GM18499 (cell line): ENCODE data around the gene RPH3AL.

Source experiments
- ATAC-seq: cut with Tn5 transposase; IDR thresholded peaks from one replicate; pipeline ENCODE4 v1.9.1; 2021; ENCODE audit warnings: moderate number of reproducible peaks; ENCODE audit not compliant: insufficient read depth, unreplicated experiment

Gene RPH3AL, protein sequence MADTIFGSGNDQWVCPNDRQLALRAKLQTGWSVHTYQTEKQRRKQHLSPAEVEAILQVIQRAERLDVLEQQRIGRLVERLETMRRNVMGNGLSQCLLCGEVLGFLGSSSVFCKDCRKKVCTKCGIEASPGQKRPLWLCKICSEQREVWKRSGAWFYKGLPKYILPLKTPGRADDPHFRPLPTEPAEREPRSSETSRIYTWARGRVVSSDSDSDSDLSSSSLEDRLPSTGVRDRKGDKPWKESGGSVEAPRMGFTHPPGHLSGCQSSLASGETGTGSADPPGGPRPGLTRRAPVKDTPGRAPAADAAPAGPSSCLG

DNA sequence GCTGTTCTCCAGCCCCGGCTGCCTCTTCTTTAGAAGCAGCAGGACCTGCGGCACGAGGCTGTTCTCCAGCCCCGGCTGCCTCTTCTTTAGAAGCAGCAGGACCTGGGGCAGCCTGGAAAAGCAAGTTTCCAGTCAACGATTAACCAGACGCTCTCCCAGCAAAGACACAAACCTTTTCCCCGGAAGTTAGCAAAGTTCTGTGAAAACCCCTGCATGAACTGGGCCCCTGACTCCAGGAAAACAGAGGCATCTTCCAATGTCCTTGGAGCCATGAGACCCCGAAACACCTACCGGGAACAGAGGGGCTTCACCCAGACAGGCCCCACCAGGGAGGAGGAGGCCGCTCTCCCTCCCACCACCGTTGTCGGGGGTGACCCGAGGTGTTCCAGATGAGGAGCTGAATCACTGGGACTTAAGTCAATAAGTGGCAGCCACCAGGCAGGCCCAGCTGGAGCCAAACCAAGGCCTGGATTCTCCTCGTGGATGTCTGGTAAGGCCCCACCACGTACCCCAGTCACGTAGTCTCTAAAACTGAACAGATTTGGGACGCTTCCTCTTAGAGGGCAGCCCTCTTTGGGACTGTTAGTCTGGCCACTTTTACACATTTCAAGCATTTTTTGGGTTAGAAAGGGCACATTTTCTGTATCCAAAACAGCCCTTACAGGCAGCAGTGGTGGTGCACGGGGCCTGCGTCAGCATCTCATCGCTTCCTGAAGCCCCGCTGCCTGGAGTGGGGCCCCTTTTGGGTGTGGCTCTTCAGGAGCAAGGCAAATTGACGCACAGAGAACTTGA, at the start of gene RPH3AL:
Gene RPH3AL, minus strand, starts transcription at position 387 of the 792 bp plus-strand sequence. CDS start 25,264 bp downstream, outside the sequence.
- ATAC-seq: no peak

DNA sequence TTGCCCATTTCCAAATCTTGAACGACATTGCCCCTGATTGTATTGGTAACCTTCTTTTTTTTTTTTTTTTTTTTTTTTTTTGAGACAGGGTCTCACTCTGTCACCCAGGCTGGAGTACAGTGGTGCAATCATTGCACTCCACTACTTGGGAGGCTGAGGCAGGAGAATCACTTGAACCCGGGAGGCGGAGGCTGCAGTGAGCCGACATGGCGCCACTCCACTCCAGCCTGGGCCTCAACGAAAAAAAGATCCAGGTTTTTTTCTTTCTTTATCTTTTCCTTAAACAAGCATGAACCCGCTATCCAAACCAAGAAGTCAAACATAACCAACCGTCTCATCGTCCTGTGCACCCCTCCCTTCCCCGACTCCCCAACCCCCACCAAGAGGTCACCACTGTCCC, 47.6 kb upstream of the RPH3AL start:
- ATAC-seq: no peak

DNA sequence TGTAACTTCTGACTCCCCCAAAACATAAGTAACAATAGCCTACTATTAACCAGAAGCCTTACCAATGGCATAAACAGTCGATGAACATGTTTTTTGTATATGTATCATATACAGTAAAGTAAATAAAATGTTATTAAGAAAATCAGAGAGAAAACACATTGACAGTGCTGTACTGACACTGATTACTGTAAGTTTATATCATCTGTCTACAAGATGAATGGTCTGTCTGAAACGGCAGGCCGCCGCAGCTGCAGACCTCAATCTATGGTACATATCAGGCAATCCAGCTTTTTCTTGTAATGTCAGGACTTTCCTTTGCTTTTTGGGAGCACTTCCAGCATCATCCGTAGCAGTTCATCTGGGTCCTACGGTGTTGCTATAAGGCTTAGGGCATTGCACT, 44.2 kb upstream of the RPH3AL start:
- no peak for ATAC-seq

DNA sequence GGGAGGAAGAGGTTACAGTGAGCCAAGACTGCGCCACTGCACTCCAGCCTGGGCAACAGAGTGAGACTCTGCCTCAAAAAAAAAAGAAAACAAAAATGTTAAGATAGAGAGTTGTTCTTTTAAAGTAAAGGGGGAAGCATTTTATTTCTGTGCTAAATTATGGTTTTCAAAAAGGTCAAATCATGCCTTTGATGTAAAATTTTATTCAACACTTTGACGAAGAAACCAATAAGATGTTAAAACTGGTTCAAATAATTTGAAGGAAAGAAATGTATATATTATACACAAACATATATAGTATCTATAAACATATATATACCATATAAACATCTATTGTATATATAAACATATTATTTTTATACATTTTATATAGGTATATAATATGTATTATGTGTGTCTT, 43.4 kb upstream of the RPH3AL start:
- ATAC-seq: no peak

DNA sequence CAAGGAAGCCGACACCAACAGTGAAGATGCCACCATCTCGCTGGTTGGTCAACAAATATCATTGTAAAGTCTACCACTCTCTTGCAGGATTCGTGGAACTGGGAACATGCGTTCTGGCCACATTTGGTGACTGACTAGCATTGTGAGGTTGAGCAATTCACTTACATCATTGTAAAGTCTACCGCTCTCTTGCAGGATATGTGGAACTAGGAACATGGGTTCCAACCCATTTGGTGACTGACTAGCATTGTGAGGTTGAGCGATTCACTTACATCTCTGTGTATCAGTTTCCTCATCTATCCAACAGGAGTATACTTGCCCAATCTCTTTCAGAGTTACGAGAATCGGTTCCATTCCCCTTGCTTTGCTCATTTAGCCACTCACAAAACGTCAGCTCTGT, 42.6 kb upstream of the RPH3AL start:
- ATAC-seq: no peak

DNA sequence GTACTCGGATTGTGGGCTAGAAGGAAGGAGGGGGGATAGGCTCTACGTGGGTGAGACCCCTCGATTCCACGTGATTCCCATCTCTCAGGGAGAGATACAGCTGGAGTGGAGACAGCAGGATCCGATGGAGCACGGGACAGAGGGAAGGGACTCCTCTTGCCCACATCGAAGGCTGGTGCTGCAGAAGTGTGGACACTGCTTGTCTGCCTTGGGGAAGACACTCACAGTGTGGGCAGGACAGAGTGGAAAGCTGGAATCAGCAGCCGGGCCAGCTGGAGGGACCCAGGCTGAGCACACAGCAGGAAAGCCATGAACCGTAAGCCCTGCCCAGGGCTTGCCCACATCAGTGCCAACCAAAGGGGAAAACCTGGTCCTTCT, 42.1 kb upstream of the RPH3AL start:
- no peak for ATAC-seq

DNA sequence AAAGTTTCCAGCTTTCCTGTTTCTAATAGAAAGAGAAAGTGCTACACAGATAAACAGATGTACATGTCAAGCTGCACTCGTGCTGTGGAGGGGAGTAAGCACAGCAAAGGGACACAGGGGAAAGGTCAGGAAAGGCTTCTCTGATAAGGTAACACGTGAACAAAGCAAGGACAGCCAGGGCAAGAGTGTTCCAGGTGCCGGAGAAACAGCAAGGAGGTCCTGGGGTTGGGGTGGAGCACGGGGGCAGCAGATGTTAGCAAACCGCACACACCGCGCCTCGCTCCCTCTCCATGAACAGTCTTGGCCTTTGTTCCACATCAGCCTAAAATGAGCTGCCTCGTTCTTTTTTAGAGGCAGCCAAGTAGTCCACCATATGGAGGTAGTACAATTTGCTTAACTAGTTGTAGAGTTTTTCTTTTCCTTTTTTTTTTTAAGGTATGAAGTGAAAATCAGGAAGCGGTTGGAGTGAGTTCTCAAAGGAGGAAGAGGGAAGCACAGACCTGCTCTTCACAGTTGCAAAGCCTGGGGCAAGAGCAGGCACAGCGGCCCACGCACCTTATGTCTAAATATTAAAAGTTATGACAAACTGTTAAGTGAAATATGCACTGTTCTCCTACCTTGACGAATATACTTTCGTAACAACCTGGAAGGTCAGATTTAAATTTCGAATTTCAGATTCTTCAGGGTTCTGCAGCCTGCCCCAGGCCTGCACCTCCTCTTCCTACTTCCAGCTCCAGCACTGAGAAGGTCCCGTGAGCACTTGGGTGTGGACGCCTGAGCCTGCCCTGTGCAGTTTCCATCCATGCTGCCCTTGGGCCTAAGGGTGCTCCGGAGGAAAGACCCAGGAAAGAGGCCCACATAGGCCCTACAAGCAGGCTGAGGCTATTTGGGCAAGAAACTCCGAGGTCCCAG, 41.5 kb upstream of the RPH3AL start:
- ATAC-seq: no peak

DNA sequence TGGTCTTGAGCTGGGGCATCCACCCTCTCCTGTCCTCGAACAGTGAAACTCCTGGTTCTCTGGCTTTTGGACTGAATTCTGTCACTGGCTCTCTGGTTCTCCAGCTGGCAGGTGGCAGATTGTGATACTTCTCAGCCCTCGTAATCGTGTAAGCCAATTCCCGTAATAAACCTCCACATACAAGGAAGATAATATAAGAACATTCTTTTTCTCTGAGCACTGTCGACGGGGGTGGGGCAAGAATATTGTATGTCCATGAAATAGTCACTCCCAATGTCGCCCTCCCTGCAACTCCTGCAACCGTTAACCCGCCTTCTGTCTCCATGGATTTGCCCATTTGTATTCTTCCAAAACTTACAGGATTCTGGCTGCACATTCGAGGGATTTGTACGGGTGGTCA, 39.2 kb upstream of the RPH3AL start:
- no peak for ATAC-seq

DNA sequence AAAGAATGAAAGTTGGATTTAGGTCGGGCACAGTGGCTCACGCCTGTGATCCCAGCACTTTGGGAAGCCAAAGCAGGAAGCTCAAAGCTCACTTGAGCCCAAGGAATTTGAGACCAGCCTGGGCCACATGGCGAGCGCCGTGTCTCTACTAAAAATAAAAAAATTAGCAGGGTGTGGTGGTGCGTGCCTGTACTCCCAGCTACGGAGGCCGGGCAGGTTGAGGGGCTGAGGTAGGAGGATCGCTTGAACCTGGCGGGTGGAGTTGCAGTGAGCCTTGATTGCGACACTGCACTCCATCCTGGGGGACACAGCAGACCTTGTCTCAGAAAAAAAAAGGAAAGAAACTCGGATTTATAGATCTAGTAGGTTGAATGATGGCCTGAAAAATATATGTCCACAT, 37.4 kb upstream of the RPH3AL start:
- no peak for ATAC-seq

DNA sequence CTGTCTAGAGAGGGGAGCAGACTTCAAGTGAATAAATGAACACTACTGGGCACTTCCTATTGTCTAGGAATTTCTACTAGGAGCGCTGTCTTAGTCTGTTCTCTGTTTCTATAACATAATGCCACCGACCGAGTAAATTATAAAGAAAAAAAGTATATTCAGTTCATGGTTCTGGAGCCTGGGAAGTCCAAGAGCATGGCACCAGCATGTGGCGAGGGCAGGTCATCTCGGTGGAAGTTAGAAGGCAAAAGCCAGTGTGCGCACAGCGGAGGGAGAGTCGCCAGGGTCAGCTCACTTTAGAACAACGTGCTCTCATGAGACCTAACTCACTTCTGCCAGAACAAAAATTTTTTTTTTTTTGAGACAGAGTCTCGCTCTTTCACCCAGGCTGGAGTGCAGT, 35.5 kb upstream of the RPH3AL start:
- no peak for ATAC-seq

DNA sequence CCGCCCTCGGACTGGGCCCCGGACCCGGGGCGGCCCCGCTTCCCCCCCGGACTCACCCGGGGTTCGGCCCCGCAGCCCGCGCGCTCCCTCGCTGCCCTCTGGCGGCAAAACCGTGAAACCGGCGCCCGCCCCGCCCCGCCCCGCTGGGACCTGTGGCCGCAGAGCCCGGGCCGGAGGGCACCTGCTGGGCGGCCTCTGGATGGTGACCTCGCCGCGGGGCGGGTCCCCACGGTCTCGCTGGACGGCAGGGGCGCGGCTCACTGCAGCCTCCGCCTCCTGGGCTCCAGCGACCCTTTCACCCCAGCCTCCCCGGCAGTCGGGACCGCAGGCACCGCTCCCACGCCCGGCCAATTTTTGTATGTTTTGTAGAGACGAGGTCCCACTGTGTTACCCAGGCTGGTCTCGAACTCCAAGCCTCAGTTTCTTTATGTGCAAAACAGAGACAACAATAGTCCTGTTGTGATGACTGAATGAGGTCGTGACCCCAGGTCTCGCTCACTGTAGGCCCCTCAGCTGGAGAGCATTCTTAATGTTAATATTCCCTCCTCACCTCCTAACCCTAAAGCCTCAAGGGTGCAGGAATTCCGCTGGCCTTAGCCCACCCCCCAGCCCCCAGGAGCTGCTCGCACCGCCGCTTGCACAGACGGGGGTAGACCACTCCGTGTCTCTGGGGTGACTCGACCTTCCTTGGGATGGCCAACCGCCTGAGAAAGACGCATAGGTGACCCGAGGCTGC, 33.7 kb upstream of the RPH3AL start:
- ATAC-seq: no peak

DNA sequence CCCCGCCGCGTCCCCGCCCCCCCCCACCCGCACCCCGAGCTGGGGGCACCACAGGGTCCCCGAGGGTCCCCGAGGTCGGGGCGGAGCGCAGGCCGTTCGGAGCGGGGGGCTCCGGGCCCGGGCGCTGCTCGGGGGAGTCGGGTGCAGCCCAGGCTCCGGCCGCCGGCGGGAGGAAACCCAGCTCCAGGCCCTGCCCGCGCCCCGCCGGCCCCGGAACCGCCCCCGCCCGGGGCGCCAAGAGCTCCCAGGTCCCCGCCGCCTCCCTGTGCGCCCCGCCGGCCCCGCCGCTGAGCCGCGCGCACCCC, 33.2 kb upstream of the RPH3AL start:
- no peak for ATAC-seq

DNA sequence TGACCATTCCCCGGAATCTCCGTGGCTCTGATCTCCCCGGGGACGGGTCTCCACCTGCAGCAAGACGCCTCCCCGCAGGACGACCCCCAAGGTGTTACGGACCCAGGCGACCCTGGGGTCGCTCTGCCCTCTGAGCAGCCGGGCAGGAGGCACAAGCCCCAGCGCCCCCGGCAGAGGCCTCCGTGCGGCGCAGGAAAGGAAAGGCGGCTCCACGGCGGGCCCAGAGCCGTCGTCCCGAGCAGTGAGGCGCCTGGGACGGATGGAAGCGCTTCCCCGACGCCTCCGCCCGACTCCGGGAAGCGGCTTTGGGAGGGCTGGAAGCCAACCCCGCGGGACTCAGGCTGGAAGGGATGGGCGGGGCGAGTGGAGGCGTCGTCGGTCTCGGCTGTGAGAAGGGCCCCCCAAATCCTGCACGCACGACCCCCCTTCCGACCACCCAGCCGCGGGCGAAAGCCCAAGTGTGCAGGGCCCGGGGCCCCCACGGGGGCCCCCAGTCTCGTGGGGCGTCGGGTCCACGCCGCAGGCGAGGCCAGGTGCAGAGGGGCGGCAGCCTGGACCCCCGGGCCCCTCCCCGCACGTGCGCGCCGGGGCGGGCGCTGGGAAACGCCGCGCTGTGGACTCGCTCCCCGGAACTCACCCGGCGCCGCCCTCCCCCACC, 32.7 kb upstream of the RPH3AL start:
- ATAC-seq: no peak

DNA sequence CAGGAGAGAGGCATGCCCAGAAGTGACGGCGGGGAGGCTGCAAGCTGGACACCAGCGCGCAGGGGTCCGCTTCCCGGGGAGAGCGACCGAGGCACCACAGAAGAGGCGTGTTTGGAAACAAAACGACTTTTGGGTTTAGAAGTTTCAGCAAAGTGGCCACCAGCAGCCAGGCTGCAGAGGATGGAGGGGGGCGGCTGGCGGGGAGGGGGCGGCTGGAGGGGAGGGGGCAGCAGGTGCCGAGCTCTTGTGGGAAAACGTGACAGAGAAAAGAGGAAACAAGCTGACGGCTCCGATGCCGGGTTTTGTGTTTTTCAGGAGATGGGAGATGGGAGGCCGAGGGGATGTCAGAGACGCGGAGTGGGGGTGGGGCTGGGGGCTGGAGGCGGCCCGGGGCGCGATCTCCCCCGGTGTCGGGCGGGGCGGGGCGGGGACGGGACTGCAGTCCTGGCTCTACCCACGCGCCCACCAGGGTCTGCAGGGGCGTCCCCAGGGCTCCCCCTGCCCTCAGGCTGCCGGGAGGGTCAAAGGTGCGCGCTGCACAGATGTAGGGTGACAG, 32.1 kb upstream of the RPH3AL start:
- no peak for ATAC-seq

DNA sequence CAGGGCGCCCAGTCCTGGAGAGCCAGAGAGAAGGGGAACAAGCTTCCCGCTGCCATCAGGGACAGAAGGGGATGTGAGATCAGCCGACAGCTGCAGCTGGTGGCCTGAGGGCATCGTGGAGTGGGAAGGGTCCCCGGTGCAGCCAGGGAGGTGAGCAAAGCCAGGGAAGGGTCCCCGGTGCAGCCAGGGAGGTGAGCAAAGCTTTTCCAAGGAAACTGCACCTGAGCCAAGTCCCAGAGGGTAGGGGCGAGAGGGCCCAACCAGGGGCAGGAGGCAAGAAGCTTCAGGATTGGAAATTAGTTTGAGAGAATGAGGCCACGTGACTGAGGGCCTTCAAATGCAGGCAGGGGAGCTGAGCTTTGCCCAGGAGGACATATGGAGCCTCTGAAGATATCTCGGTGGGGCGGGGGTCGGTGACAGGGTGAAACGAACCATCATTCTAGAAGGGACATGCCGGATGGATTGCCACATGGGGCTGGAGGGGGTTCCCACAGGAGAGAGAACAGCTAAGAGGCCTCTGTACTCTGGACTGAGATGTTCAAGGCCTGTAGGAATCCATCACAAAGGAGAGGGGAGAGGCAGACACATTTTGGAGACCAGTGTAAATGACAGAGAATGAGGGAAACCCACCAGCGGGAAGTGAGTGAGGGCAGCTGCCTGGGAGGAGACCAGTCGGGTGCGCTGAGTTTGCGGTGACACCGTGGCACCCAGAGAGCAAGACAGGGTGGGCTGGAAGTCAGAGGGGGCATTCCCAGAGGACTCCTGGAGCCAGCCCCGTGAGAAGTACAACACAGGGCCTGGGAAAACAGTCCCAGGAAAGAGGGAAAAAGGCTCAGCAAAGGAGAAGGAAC, 31.4 kb upstream of the RPH3AL start:
- no peak for ATAC-seq

DNA sequence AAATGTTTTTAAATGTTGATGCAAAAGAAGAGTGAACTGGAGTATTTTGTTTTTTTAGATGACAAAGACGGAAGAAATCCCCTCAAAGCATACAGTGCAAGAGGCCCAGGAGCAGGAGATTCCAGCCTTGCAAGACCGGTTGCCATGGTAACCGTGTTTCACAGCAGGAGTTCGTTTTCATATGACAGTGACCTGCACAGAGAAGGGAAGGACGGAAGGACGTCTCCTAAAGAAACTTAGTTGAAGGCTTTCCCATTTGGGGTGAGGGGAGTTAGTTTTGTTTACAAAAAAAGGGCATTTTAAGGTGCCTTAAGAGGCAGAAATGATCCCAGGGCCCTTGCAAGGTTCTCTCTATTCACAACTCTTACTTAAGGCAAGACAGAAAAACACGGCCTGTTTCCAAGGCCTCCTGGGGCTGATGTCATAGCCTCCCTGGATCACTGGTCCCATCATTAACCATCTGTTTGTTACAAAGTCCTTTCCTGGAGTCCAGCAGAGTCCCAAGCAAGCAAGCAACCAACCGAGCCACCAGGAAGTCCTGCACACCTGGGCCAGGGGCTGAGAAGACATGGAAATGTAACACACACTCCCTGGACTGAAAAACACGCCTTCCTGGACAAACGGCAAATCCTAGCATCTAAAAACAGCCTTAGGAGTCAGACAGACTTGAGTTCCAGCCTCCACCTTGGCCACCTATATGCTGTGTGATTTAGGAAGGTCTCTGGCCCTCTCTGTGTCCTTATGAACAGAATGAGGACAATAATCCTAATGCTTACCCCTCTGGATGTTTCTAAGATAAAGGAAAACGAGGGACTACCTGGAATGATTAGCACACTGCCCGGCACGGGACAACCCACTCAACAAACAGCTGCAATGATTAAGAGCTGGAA, 30.3 kb upstream of the RPH3AL start:
- ATAC-seq: no peak

DNA sequence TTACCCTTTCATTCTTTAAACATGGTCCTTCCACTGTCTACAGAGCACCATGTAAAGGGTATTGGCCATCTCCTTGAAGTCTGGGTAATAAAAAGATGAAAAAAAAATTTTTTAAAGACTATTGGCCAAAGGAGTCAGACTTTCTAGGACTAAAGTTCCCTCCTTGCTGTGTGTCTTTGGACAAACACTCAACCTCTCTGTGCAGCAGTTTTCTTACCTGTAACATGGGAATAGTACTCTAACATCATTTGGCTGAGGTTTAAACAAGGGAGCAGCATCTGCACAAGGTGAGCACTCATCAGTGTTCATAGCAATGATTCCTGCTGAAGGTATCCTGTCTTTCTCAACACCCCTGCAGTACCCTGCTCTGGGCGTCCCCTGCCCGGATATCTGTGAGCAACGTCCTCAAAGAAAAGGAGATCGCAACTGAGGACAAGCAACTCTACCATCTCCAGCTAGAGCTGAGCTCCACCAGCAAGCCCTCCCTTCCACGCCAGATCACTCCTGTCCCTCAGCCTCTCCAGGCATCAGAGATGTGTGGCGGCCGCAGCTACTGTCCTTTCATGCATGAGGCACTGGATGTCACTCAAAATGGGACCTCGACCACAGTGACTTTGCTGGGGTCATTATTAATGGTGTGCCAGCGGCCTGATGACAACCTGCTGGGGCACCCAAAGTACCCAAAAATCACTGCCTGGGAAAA, 29.5 kb upstream of the RPH3AL start:
- no peak for ATAC-seq
